GM12873 (cell line): ENCODE results near the gene AHCYL1.

Source experiments
- CTCF ChIP-seq: IDR thresholded peaks from 2 replicates; pipeline ENCODE4 v1.5.1; 2012; ENCODE audit warnings: low read depth, mild to moderate bottlenecking, moderate library complexity, low read length, control low read depth; ENCODE audit not compliant: insufficient read depth; ENCODE audit errors: missing control alignments

The AHCYL1 gene

GRCh38 chr1:110053552-110054428, 69.2 kb downstream of the AHCYL1 start:
- TF ChIP-seq CTCF, result peak; percentile 100

- no peak for TF ChIP-seq CTCF
Observed at GRCh38 chr1:110055493-110056284, 71.1 kb downstream of the AHCYL1 start.

GRCh38 chr1:110056285-110056683, 71.7 kb downstream of the AHCYL1 start:
- TF ChIP-seq CTCF, result no peak

- no peak for TF ChIP-seq CTCF
Observed at GRCh38 chr1:110056776-110057175, 72.2 kb downstream of the AHCYL1 start.

- TF ChIP-seq CTCF, result no peak
Observed at GRCh38 chr1:110057963-110058518, 73.5 kb downstream of the AHCYL1 start.

- no peak for TF ChIP-seq CTCF
Observed at GRCh38 chr1:110058591-110058990, 74.0 kb downstream of the AHCYL1 start.
